K562 (cell line): ENCODE measurements around the gene CRYBG2. TPM values are rescaled to one million over a fixed set of nuclear protein-coding genes. Genes with fewer than 3 reads are reported as not detected.
A peak's percentile ranks its signal among the peaks of the same experiment; 100 is the strongest.

ENCODE experiments used
- E2F3 ChIP-seq: fragments of 250-450 bp; sonication (Bioruptor Pico); IDR thresholded peaks from 2 replicates; pipeline ENCODE4 v1.4.0; 2020; ENCODE audit warnings: mild to moderate bottlenecking
- GTF2A2 ChIP-seq: IDR thresholded peaks from 2 replicates; pipeline ENCODE4 v1.6.1; 2016; ENCODE audit warnings: mild to moderate bottlenecking, missing genetic modification characterization, missing compliant biosample characterization
- IRF2 ChIP-seq: sonication (generic); formaldehyde crosslinking; IDR thresholded peaks from 2 replicates; pipeline ENCODE4 v1.8.1; 2022; ENCODE audit warnings: mild to moderate bottlenecking, missing genetic modification reagents
- JUNB ChIP-seq: fragments of 450-650 bp; formaldehyde crosslinking; conservative IDR thresholded peaks from 2 replicates; pipeline ENCODE4 v1.4.0; 2020; ENCODE audit warnings: mild to moderate bottlenecking
- NFE2 ChIP-seq: IDR thresholded peaks from 2 replicates; pipeline ENCODE4 v1.6.1; 2014; ENCODE audit warnings: antibody characterized with exemption, low read depth
- PHF8 ChIP-seq: fragments of 200-600 bp; sonication (generic); IDR thresholded peaks from 2 replicates; pipeline ENCODE4 v1.6.1; 2012; ENCODE audit warnings: mixed run types, mild to moderate bottlenecking, inconsistent platforms, low read length, moderate library complexity, borderline replicate concordance
- SREBF2 ChIP-seq: sonication (generic); formaldehyde crosslinking; IDR thresholded peaks from 2 replicates; pipeline ENCODE4 v1.4.0; 2020; ENCODE audit warnings: mild to moderate bottlenecking, missing genetic modification reagents
- TAF1 ChIP-seq: IDR thresholded peaks from 2 replicates; pipeline ENCODE4 v1.6.1; 2011; ENCODE audit warnings: mild to moderate bottlenecking, low read length, moderate library complexity; ENCODE audit not compliant: insufficient read depth, control insufficient read depth, severe bottlenecking; ENCODE audit errors: extremely low read depth
- ZHX1 ChIP-seq: fragments of 150-350 bp; conservative IDR thresholded peaks from 2 replicates; pipeline ENCODE4 v1.6.1; 2014; ENCODE audit warnings: low read length
- ZKSCAN8 ChIP-seq: fragments of 200-800 bp; sonication (Bioruptor generic); IDR thresholded peaks from 2 replicates; pipeline ENCODE4 v1.6.1; 2016; ENCODE audit warnings: missing genetic modification characterization, missing compliant biosample characterization
- ZNF449 ChIP-seq: fragments of 250-450 bp; sonication (Bioruptor Pico); IDR thresholded peaks from 2 replicates; pipeline ENCODE4 v1.8.0; 2022; ENCODE audit warnings: moderate library complexity, mild to moderate bottlenecking, inconsistent platforms
- ZNF561 ChIP-seq: fragments of 450-650 bp; formaldehyde crosslinking; conservative IDR thresholded peaks from 2 replicates; pipeline ENCODE4 v1.4.0; 2020; ENCODE audit warnings: mild to moderate bottlenecking, moderate library complexity
- polyA plus RNA-seq, 8 experiments: library from polyadenylated mRNA; depleted of rRNA in 4 of 8; stranded (reverse) in 5 of 8; unstranded in 3 of 8; fragments of >200 nt; fragmentation: Nextera tagmentation in 2 of 8; fragmentation: Illumina TruSeq in 1 of 8; extraction: Ambion mirVana in 2 of 8; extraction: Trizol in 1 of 8; gene quantifications; 2 replicates each; pipeline versions ENCODE4 v1.2.1 to v1.2.3, GENCODE V29; 2011 to 2014; ENCODE audit warnings: inconsistent platforms in 1 of 8, missing spikeins in 1 of 8
- total RNA-seq, 7 experiments: library from RNA; depleted of rRNA in 6 of 7; stranded (reverse); fragments of >200 nt in 6 of 7; fragmentation: Illumina TruSeq in 2 of 7; extraction: Trizol in 2 of 7; gene quantifications; 2 replicates each; pipeline versions ENCODE4 v1.2.1 to v1.2.3, GENCODE V29; 2011 to 2021; ENCODE audit warnings: low replicate concordance in 1 of 7
- TF ChIP-seq, protein P1 (sequence below): fragments of 450-650 bp; IDR thresholded peaks from 2 replicates; pipeline ENCODE4 v1.6.1; 2017; ENCODE audit warnings: antibody characterized with exemption, mild to moderate bottlenecking
- TF ChIP-seq, protein P2 (sequence below): IDR thresholded peaks from 2 replicates; pipeline ENCODE4 v1.6.1; 2014; ENCODE audit warnings: antibody characterized with exemption
- TF ChIP-seq, protein P3 (sequence below): fragments of 450-650 bp; formaldehyde crosslinking; IDR thresholded peaks from 2 replicates; pipeline ENCODE4 v1.4.0; 2020; ENCODE audit warnings: mild to moderate bottlenecking

CRYBG2 gene
- total and polyA plus RNA-seq, 9 of the 15 experiments (the other 6 are each of a cell fraction or from before 2014, with no cell fraction given): 0.39 to 8.5 (median 3.7) TPM

GRCh38 chr1:26306290-26307229 is 47.4 kb downstream of the CRYBG2 start, which contains the start of gene UBXN11 (continued):
- TF ChIP-seq, protein P1, sequence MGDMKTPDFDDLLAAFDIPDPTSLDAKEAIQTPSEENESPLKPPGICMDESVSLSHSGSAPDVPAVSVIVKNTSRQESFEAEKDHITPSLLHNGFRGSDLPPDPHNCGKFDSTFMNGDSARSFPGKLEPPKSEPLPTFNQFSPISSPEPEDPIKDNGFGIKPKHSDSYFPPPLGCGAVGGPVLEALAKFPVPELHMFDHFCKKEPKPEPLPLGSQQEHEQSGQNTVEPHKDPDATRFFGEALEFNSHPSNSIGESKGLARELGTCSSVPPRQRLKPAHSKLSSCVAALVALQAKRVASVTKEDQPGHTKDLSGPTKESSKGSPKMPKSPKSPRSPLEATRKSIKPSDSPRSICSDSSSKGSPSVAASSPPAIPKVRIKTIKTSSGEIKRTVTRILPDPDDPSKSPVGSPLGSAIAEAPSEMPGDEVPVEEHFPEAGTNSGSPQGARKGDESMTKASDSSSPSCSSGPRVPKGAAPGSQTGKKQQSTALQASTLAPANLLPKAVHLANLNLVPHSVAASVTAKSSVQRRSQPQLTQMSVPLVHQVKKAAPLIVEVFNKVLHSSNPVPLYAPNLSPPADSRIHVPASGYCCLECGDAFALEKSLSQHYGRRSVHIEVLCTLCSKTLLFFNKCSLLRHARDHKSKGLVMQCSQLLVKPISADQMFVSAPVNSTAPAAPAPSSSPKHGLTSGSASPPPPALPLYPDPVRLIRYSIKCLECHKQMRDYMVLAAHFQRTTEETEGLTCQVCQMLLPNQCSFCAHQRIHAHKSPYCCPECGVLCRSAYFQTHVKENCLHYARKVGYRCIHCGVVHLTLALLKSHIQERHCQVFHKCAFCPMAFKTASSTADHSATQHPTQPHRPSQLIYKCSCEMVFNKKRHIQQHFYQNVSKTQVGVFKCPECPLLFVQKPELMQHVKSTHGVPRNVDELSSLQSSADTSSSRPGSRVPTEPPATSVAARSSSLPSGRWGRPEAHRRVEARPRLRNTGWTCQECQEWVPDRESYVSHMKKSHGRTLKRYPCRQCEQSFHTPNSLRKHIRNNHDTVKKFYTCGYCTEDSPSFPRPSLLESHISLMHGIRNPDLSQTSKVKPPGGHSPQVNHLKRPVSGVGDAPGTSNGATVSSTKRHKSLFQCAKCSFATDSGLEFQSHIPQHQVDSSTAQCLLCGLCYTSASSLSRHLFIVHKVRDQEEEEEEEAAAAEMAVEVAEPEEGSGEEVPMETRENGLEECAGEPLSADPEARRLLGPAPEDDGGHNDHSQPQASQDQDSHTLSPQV: no peak; the same call in 1 of the 2 replicates
- TF ChIP-seq NFE2 (no peak), ZNF561 (no peak), SREBF2 (no peak), TAF1 (peak; percentile 58), E2F3 (CRISPR knock-in tag) (no peak), GTF2A2 (tag) (no peak), ZKSCAN8 (no peak), ZHX1 (0 out of 2 replicates have a peak, but pooled peaks have one; percentile 52), IRF2 (CRISPR knock-in tag) (no peak), PHF8 (peak; percentile 87; the same call in 1 of the 2 replicates), ZNF449 (no peak), JUNB (CRISPR knock-in tag) (no peak)
- TF ChIP-seq, protein P2, sequence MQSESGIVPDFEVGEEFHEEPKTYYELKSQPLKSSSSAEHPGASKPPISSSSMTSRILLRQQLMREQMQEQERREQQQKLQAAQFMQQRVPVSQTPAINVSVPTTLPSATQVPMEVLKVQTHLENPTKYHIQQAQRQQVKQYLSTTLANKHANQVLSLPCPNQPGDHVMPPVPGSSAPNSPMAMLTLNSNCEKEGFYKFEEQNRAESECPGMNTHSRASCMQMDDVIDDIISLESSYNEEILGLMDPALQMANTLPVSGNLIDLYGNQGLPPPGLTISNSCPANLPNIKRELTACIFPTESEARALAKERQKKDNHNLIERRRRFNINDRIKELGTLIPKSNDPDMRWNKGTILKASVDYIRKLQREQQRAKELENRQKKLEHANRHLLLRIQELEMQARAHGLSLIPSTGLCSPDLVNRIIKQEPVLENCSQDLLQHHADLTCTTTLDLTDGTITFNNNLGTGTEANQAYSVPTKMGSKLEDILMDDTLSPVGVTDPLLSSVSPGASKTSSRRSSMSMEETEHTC: no peak
- TF ChIP-seq, protein P3, sequence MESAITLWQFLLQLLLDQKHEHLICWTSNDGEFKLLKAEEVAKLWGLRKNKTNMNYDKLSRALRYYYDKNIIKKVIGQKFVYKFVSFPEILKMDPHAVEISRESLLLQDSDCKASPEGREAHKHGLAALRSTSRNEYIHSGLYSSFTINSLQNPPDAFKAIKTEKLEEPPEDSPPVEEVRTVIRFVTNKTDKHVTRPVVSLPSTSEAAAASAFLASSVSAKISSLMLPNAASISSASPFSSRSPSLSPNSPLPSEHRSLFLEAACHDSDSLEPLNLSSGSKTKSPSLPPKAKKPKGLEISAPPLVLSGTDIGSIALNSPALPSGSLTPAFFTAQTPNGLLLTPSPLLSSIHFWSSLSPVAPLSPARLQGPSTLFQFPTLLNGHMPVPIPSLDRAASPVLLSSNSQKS (CRISPR knock-in tag): no peak
